Measurements from ENCODE around the gene MDN1.

DNA sequence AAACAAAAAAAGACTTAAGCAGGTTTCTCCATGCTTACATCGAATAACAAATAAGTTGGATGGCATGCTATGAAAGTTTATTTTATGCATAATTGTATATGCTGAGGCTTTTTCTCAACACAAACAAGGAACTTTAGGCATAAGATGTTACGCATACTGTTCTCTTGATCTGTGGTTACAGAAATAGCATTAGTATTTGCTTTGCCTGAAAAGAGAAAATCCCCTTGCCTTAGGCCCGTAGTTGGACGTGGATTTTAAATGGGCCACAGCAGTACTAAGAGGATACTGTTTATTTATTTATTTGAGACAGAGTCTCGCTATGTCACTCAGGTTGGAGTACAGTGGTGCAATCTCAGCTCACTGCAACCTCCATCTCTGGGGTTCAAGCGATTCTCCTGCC, 200.0 kb downstream of the MDN1 start:
- TF ChIP-seq SMC3 (IDR thresholded peaks at IDR 0.05) (no peak), KDM5A (IDR thresholded peaks at IDR 0.05) (no peak), MYC (IDR thresholded peaks at IDR 0.05; ENCODE audit: borderline replicate concordance, low read length) (no peak), POLR2A (IDR thresholded peaks at IDR 0.05; ENCODE audit: low read length) (no peak), EP300 (IDR thresholded peaks at IDR 0.05) (no peak), RNF2 (IDR thresholded peaks at IDR 0.05; ENCODE audit: borderline replicate concordance, low read depth) (no peak), POLR2AphosphoS2 (conservative IDR thresholded peaks at IDR 0.05; ENCODE audit: low read length) (no peak), NFE2L2 (conservative IDR thresholded peaks at IDR 0.05; ENCODE audit: low read length) (no peak), ESRRA (IDR thresholded peaks at IDR 0.05; ENCODE audit: borderline replicate concordance, low read length) (no peak), RAD21 (conservative IDR thresholded peaks at IDR 0.05 in 1 of 2, IDR thresholded peaks at IDR 0.05 in 1 of 2) (no peak)
- TF ChIP-seq, protein P1, sequence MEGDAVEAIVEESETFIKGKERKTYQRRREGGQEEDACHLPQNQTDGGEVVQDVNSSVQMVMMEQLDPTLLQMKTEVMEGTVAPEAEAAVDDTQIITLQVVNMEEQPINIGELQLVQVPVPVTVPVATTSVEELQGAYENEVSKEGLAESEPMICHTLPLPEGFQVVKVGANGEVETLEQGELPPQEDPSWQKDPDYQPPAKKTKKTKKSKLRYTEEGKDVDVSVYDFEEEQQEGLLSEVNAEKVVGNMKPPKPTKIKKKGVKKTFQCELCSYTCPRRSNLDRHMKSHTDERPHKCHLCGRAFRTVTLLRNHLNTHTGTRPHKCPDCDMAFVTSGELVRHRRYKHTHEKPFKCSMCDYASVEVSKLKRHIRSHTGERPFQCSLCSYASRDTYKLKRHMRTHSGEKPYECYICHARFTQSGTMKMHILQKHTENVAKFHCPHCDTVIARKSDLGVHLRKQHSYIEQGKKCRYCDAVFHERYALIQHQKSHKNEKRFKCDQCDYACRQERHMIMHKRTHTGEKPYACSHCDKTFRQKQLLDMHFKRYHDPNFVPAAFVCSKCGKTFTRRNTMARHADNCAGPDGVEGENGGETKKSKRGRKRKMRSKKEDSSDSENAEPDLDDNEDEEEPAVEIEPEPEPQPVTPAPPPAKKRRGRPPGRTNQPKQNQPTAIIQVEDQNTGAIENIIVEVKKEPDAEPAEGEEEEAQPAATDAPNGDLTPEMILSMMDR (IDR thresholded peaks at IDR 0.05), result no peak
- TF ChIP-seq, protein P2, sequence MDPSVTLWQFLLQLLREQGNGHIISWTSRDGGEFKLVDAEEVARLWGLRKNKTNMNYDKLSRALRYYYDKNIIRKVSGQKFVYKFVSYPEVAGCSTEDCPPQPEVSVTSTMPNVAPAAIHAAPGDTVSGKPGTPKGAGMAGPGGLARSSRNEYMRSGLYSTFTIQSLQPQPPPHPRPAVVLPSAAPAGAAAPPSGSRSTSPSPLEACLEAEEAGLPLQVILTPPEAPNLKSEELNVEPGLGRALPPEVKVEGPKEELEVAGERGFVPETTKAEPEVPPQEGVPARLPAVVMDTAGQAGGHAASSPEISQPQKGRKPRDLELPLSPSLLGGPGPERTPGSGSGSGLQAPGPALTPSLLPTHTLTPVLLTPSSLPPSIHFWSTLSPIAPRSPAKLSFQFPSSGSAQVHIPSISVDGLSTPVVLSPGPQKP (IDR thresholded peaks at IDR 0.05; ENCODE audit: low read depth, low read length), result no peak
- TF ChIP-seq, protein P3, sequence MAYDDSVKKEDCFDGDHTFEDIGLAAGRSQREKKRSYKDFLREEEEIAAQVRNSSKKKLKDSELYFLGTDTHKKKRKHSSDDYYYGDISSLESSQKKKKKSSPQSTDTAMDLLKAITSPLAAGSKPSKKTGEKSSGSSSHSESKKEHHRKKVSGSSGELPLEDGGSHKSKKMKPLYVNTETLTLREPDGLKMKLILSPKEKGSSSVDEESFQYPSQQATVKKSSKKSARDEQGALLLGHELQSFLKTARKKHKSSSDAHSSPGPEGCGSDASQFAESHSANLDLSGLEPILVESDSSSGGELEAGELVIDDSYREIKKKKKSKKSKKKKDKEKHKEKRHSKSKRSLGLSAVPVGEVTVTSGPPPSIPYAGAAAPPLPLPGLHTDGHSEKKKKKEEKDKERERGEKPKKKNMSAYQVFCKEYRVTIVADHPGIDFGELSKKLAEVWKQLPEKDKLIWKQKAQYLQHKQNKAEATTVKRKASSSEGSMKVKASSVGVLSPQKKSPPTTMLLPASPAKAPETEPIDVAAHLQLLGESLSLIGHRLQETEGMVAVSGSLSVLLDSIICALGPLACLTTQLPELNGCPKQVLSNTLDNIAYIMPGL (CRISPR knock-in tag; IDR thresholded peaks at IDR 0.05; ENCODE audit: borderline replicate concordance), result no peak

All from A549 (cell line).